Measurements from ENCODE around the gene ABCB9. TPM values are rescaled to one million over a fixed set of nuclear protein-coding genes. Genes with fewer than 3 reads are reported as not detected.

Gene ABCB9
- total and polyA plus RNA-seq, 7 donors = 1.2 to 5.3 (median 3.0) TPM

DNA sequence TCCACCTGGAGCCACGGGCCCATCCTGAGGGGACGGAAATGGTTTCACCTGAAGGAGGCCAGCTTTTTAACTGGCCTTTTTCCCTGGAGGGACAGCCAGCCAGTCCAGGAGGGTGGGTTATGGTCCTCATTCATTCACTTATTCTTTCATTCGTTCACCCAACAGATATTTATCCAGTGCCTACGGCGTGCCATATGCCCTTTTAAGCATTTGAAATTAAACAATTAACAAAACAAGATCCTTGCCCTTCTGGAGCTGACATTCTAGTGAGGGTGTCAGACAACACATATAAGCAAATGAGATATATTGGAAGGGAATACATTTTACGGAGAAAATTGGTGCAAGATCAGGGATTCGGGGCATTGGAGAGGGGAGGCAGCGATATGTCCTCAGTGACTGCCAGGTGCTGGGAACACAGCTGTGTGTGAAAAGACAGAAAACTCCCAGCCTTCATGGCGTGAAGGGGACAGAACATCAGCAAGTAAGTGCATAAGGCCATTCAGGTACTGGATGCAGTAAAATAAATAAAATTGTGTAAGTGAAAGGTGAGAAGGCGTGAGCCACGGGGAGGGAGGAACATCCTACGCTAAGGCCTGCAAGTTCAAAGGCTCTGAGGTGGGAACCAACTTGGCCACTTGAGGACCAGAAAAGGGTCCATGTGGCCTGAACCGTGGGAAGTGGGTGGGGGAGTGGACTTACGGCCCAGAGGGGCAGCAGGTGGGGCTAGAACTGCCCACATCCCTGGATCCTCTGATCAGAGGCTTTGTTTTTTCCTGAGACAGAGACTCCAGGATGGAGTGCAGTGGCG lies 684 bp upstream of the ABCB9 start:
- no peak for TF ChIP-seq EP300 (IDR thresholded peaks at IDR 0.05)
- TF ChIP-seq POLR2A (IDR thresholded peaks at IDR 0.05) = no peak
- no peak for TF ChIP-seq POLR2AphosphoS5 (IDR thresholded peaks at IDR 0.05)
- TF ChIP-seq CTCF (IDR thresholded peaks at IDR 0.05) = no peak
- peaks cover 0 to 40% (median 30%) of the 10 kb centered on the region in 4 donors for H3K4me1 ChIP-seq
- no peaks in the 10 kb centered on the region for H3K9me3 ChIP-seq
- no peaks in the 10 kb centered on the region for H3K36me3 ChIP-seq
- intact Hi-C loops (cut with DNase I) = loop anchor here (5.0 kb wide), 1 partner anchor 70 kb away; the partner anchor contains the start of gene VPS37B
- H3K4me3 ChIP-seq = peak overlapping the region in 3 of 4 donors; percentile 52 to 61 (median 59)
- H3K27ac ChIP-seq = peak overlapping the region; percentile 57 to 73 (median 66)
- no peaks in the 10 kb centered on the region for H3K27me3 ChIP-seq
- DNase-seq = no peak
- WGBS, 2 donors = 42 to 63% methylated on average over 15 of the region's 15 CpGs

- TF ChIP-seq EP300 (IDR thresholded peaks at IDR 0.05) = no peak
- TF ChIP-seq POLR2AphosphoS5 (IDR thresholded peaks at IDR 0.05) = no peak
- TF ChIP-seq POLR2A (IDR thresholded peaks at IDR 0.05) = no peak
- no peak for TF ChIP-seq CTCF (IDR thresholded peaks at IDR 0.05)
- WGBS, 2 donors = 69 to 71% methylated on average over 12 of the region's 12 CpGs
- peaks cover 0 to 40% (median 30%) of the 10 kb centered on the region in 4 donors for H3K4me1 ChIP-seq
- intact Hi-C loops (cut with DNase I) = loop anchor here (5.0 kb wide), 1 partner anchor 68 kb away; the partner anchor contains the start of gene VPS37B
- no peaks in the 10 kb centered on the region for H3K9me3 ChIP-seq
- peak overlapping the region; percentile 39 to 61 (median 56) for H3K4me3 ChIP-seq
- H3K27ac ChIP-seq = peak overlapping the region in 2 of 4 donors; percentile 57 to 60
- no peak for DNase-seq
- H3K36me3 ChIP-seq = peaks cover 0 to under 1% (median 0%) of the 10 kb centered on the region in 4 donors
- H3K27me3 ChIP-seq = no peaks in the 10 kb centered on the region
These were observed 927 bp downstream of the ABCB9 start for GRCh38 chr12:122965321-122965751.

DNA sequence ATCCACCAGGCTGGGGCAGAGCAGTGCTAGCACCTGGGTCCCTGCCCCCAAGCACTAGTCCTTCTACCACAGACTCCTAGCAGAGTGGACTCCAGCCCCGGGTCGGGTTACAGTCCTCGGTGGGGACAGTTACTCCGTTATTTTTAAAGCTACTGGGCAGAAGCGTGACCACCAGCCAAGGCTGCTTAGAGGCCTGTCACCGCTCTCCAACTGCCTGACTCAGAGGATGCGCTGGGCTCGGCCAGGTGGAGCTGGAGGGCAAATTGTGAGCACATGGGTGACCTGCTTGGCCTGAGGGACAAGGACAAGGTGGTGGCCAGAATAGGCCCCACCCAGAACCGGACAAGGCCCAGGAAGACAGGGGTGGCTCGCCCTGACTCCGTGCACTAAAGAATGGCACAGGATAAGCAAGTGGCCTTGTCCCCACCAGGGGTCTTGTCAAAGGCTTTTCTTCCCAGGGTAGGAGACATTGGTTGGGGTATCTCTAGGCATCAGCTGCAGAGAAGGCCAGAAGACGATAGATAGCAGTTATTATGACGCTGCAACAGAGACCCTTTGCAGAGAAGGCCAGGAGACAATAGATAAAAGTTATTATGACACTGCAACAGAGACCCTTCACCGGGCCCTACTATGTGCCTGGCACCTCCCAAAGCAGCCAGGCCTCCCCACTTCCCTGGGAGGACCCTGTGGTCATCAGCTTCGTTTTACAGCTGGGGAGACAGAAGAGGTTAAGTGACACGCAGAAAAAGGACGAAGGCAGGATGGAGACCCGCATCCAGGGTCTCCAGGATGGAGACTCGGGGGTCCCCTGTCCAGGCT lies 1.6 kb downstream of the ABCB9 start:
- Histone ChIP-seq H3K4me3 (no peak overlapping the region), H3K27ac (no peak overlapping the region), H3K9me3 (no peaks in the 10 kb centered on the region), H3K4me1 (peaks cover 0 to 34% (median 30%) of the 10 kb centered on the region in 4 donors), H3K36me3 (peaks cover 0 to 8% (median under 1%) of the 10 kb centered on the region in 4 donors), H3K27me3 (no peaks in the 10 kb centered on the region)
- no peak for TF ChIP-seq POLR2A (IDR thresholded peaks at IDR 0.05)
- TF ChIP-seq CTCF (IDR thresholded peaks at IDR 0.05) = no peak
- TF ChIP-seq EP300 (IDR thresholded peaks at IDR 0.05) = no peak
- no peak for TF ChIP-seq POLR2AphosphoS5 (IDR thresholded peaks at IDR 0.05)
- 87 to 90% methylated on average over 19 of the region's 19 CpGs for WGBS, 2 donors
- no peak for DNase-seq
- intact Hi-C loops (cut with DNase I) = loop anchor here (5.0 kb wide), 1 partner anchor 67 kb away; the partner anchor contains the start of gene VPS37B

DNA sequence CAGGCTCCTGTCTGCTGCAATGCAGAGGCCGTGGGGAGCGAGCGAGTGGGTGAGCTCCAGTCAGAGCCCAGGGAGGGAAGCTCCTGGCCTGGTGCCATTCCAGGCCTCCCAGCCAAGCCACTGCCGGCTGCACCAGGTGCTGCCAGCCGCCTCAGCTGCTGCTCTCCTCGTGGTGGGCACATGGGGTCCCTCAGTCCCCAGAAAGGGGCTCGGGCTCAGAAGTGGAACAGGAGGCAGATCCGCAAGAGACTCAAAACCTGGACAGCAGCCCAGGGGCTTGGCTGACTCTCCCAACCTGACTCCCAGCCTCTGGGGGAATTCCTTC lies 2.4 kb downstream of the ABCB9 start:
- 61 to 64% methylated on average over 8 of the region's 8 CpGs for WGBS, 2 donors
- peaks cover 0 to 31% (median 30%) of the 10 kb centered on the region in 4 donors for H3K4me1 ChIP-seq
- no peak overlapping the region for H3K27ac ChIP-seq
- H3K9me3 ChIP-seq = no peaks in the 10 kb centered on the region
- intact Hi-C loops (cut with DNase I) = no loop called here
- H3K27me3 ChIP-seq = no peaks in the 10 kb centered on the region
- peaks cover 0 to 10% (median 3%) of the 10 kb centered on the region in 4 donors for H3K36me3 ChIP-seq
- no peak overlapping the region for H3K4me3 ChIP-seq
- no peak for DNase-seq
- TF ChIP-seq POLR2AphosphoS5 (IDR thresholded peaks at IDR 0.05) (no peak), CTCF (IDR thresholded peaks at IDR 0.05) (no peak), POLR2A (IDR thresholded peaks at IDR 0.05) (no peak), EP300 (IDR thresholded peaks at IDR 0.05) (no peak)

Measured in sigmoid colon (tissue), 7 donors.